ENCODE data around the gene RC3H1. TPM values are rescaled to one million over a fixed set of nuclear protein-coding genes. Genes with fewer than 3 reads are reported as not detected.
"Not testable (repeated sequence)": the region's sequence is repeated elsewhere in the genome, so short reads cannot be mapped to it uniquely, and the experiment has no call there.

Gene RC3H1, protein sequence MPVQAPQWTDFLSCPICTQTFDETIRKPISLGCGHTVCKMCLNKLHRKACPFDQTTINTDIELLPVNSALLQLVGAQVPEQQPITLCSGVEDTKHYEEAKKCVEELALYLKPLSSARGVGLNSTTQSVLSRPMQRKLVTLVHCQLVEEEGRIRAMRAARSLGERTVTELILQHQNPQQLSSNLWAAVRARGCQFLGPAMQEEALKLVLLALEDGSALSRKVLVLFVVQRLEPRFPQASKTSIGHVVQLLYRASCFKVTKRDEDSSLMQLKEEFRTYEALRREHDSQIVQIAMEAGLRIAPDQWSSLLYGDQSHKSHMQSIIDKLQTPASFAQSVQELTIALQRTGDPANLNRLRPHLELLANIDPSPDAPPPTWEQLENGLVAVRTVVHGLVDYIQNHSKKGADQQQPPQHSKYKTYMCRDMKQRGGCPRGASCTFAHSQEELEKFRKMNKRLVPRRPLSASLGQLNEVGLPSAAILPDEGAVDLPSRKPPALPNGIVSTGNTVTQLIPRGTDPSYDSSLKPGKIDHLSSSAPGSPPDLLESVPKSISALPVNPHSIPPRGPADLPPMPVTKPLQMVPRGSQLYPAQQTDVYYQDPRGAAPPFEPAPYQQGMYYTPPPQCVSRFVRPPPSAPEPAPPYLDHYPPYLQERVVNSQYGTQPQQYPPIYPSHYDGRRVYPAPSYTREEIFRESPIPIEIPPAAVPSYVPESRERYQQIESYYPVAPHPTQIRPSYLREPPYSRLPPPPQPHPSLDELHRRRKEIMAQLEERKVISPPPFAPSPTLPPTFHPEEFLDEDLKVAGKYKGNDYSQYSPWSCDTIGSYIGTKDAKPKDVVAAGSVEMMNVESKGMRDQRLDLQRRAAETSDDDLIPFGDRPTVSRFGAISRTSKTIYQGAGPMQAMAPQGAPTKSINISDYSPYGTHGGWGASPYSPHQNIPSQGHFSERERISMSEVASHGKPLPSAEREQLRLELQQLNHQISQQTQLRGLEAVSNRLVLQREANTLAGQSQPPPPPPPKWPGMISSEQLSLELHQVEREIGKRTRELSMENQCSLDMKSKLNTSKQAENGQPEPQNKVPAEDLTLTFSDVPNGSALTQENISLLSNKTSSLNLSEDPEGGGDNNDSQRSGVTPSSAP
- 16.5 TPM for total RNA-seq
- 8.8 TPM for polyA plus RNA-seq
- long read RNA-seq, donor 1, result 0 reads
- long read RNA-seq, donor 2, partial matches to known transcripts, result 0 of 1 reads
- long read RNA-seq, donor 2, other reads (novel, unspliced or antisense), result 0 of 1 reads
- long read RNA-seq, donor 3, result 0 reads
- long read RNA-seq, donor 4, partial matches to known transcripts, result 0 of 1 reads
- long read RNA-seq, donor 4, other reads (novel, unspliced or antisense), result 0 of 1 reads
- long read RNA-seq, donor 5, result 0 reads
- long read RNA-seq, donor 6, result 0 reads
- long read RNA-seq, donor 7, result 0 reads
- long read RNA-seq, donor 8, result 0 reads
- long read RNA-seq, donor 9, partial matches to known transcripts, result 0 of 1 reads
- long read RNA-seq, donor 9, other reads (novel, unspliced or antisense), result 0 of 1 reads
- long read RNA-seq, donor 10, result 0 reads

- H3K4me1 ChIP-seq (ENCODE audit: control insufficient read depth in 2 of 2, insufficient read depth in 2 of 2, low read length in 2 of 2), result peaks cover 10 to 14% of the 10 kb centered on the region in 2 donors
- peak within 1 kb of the TSS; percentile 73 to 98 for H3K4me3 ChIP-seq (ENCODE audit: low read length in 2 of 2)
- 2% methylated on average over 77 of the region's 78 CpGs for WGBS
- H3K9me3 ChIP-seq (ENCODE audit: control insufficient read depth in 2 of 2, insufficient read depth in 1 of 2, low read length in 1 of 2), result no peaks in the 10 kb centered on the region
- no peaks in the 10 kb centered on the region for H3K27me3 ChIP-seq (ENCODE audit: control insufficient read depth in 2 of 2, insufficient read depth in 1 of 2, low read length in 1 of 2)
- H3K27ac ChIP-seq (ENCODE audit: low read depth in 1 of 2, low read length in 1 of 2), result peak within 1 kb of the TSS; percentile 79 to 95
- DNase-seq (ENCODE audit: low read depth in 6 of 9, low spot score in 9 of 9), result peak; percentile 67 to 94 (median 84)
- H3K36me3 ChIP-seq (ENCODE audit: control insufficient read depth in 2 of 2, insufficient read depth in 2 of 2, low read length in 1 of 2), result peaks cover 0 to 2% of the 10 kb centered on the region in 2 donors
These were observed at the start of gene RC3H1 for GRCh38 chr1:174022080-174022975. Gene RC3H1, minus strand, starts transcription at chr1:174022357. Its CDS starts 29,372 bp downstream, at chr1:173992985.

DNA sequence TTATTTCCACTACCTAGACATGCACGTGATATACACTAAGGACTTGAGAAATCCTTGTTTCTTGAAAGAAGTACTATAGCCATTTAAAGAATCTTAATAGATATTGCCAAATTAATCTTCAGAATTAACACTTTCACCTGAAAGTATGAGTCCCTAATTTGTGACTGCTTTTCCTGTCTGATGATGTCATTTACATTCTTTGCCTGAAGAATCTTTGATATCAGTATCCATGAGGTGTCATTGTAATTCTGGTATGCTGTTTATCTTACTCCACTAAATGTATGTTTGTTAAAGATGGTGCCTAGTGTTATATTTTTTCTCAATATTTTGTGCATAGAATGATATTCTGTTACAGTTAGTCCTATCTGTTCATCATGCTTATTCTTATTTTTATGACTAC, 48.5 kb upstream of the RC3H1 start:
- WGBS, result 99% methylated on average over 1 of the region's 1 CpG
- DNase-seq (ENCODE audit: low read depth in 6 of 9, low spot score in 9 of 9), result no peak
- Histone ChIP-seq H3K4me1 (ENCODE audit: control insufficient read depth in 2 of 2, insufficient read depth in 2 of 2, low read length in 2 of 2) (peaks cover 0 to 7% of the 10 kb centered on the region in 2 donors), H3K4me3 (ENCODE audit: low read length in 2 of 2) (no peak overlapping the region), H3K27ac (ENCODE audit: low read depth in 1 of 2, low read length in 1 of 2) (no peak overlapping the region), H3K9me3 (ENCODE audit: control insufficient read depth in 2 of 2, insufficient read depth in 1 of 2, low read length in 1 of 2) (no peaks in the 10 kb centered on the region), H3K36me3 (ENCODE audit: control insufficient read depth in 2 of 2, insufficient read depth in 2 of 2, low read length in 1 of 2) (no peaks in the 10 kb centered on the region), H3K27me3 (ENCODE audit: control insufficient read depth in 2 of 2, insufficient read depth in 1 of 2, low read length in 1 of 2) (no peaks in the 10 kb centered on the region)

GRCh38 chr1:174068000-174068399, 45.8 kb upstream of the RC3H1 start:
- Histone ChIP-seq H3K27me3 (ENCODE audit: control insufficient read depth in 2 of 2, insufficient read depth in 1 of 2, low read length in 1 of 2) (no peaks in the 10 kb centered on the region), H3K27ac (ENCODE audit: low read depth in 1 of 2, low read length in 1 of 2) (no peak overlapping the region)

DNA sequence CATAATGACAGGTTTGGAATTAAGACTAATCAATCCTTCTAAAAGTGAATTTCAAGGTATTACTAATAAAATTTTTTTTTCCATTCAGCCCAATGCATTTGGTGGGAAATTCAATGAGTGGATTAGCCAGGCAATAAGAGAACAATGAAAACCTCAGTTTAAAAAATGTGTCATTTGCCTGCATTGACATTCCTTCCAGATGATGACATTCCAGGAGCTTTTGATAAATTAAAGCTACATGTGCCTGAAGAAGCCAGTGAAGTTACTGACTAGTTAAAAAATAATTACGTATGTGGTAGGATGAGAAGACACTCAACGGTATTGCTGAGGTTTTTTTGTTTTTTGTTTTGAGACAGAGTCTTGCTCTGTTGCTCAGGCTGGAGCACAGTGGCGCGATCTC, 37.9 kb upstream of the RC3H1 start:
- H3K36me3 ChIP-seq (ENCODE audit: control insufficient read depth in 2 of 2, insufficient read depth in 2 of 2, low read length in 1 of 2), result no peaks in the 10 kb centered on the region
- 97% methylated on average over 4 of the region's 4 CpGs for WGBS

More at GRCh38 chr1:174068000-174068399, 45.8 kb upstream of the RC3H1 start:
- peaks cover 0 to 7% of the 10 kb centered on the region in 2 donors for H3K4me1 ChIP-seq (ENCODE audit: control insufficient read depth in 2 of 2, insufficient read depth in 2 of 2, low read length in 2 of 2)
- peak in 3 of 9 donors; percentile 8 to 54 (median 10) for DNase-seq (ENCODE audit: low read depth in 6 of 9, low spot score in 9 of 9)
- H3K9me3 ChIP-seq (ENCODE audit: control insufficient read depth in 2 of 2, insufficient read depth in 1 of 2, low read length in 1 of 2), result no peaks in the 10 kb centered on the region
- H3K4me3 ChIP-seq (ENCODE audit: low read length in 2 of 2), result no peak overlapping the region
- no peaks in the 10 kb centered on the region for H3K36me3 ChIP-seq (ENCODE audit: control insufficient read depth in 2 of 2, insufficient read depth in 2 of 2, low read length in 1 of 2)
- WGBS, result 41% methylated on average over 1 of the region's 1 CpG

GRCh38 chr1:174058624-174059023, 36.5 kb upstream of the RC3H1 start:
- Histone ChIP-seq H3K27ac (ENCODE audit: low read depth in 1 of 2, low read length in 1 of 2) (no peak overlapping the region), H3K4me1 (ENCODE audit: control insufficient read depth in 2 of 2, insufficient read depth in 2 of 2, low read length in 2 of 2) (no peaks in the 10 kb centered on the region), H3K27me3 (ENCODE audit: control insufficient read depth in 2 of 2, insufficient read depth in 1 of 2, low read length in 1 of 2) (no peaks in the 10 kb centered on the region), H3K36me3 (ENCODE audit: control insufficient read depth in 2 of 2, insufficient read depth in 2 of 2, low read length in 1 of 2) (no peaks in the 10 kb centered on the region), H3K9me3 (ENCODE audit: control insufficient read depth in 2 of 2, insufficient read depth in 1 of 2, low read length in 1 of 2) (no peaks in the 10 kb centered on the region), H3K4me3 (ENCODE audit: low read length in 2 of 2) (no peak overlapping the region)
- no peak for DNase-seq (ENCODE audit: low read depth in 6 of 9, low spot score in 9 of 9)
- WGBS, result over 99% methylated on average over 4 of the region's 4 CpGs

More for the DNA sequence above, 37.9 kb upstream of the RC3H1 start:
- Histone ChIP-seq H3K27me3 (ENCODE audit: control insufficient read depth in 2 of 2, insufficient read depth in 1 of 2, low read length in 1 of 2) (no peaks in the 10 kb centered on the region), H3K9me3 (ENCODE audit: control insufficient read depth in 2 of 2, insufficient read depth in 1 of 2, low read length in 1 of 2) (no peaks in the 10 kb centered on the region), H3K4me3 (ENCODE audit: low read length in 2 of 2) (no peak overlapping the region), H3K4me1 (ENCODE audit: control insufficient read depth in 2 of 2, insufficient read depth in 2 of 2, low read length in 2 of 2) (no peaks in the 10 kb centered on the region), H3K27ac (ENCODE audit: low read depth in 1 of 2, low read length in 1 of 2) (no peak overlapping the region)
- no peak for DNase-seq (ENCODE audit: low read depth in 6 of 9, low spot score in 9 of 9)

GRCh38 chr1:174056609-174057008, 34.5 kb upstream of the RC3H1 start:
- not testable (repeated sequence) for H3K27ac ChIP-seq (ENCODE audit: low read depth in 1 of 2, low read length in 1 of 2); H3K9me3 ChIP-seq (ENCODE audit: control insufficient read depth in 2 of 2, insufficient read depth in 1 of 2, low read length in 1 of 2); H3K27me3 ChIP-seq (ENCODE audit: control insufficient read depth in 2 of 2, insufficient read depth in 1 of 2, low read length in 1 of 2); H3K36me3 ChIP-seq (ENCODE audit: control insufficient read depth in 2 of 2, insufficient read depth in 2 of 2, low read length in 1 of 2); H3K4me3 ChIP-seq (ENCODE audit: low read length in 2 of 2); DNase-seq (ENCODE audit: low read depth in 6 of 9, low spot score in 9 of 9); H3K4me1 ChIP-seq (ENCODE audit: control insufficient read depth in 2 of 2, insufficient read depth in 2 of 2, low read length in 2 of 2)
- WGBS, result 98% methylated on average over 28 of the region's 28 CpGs

DNA sequence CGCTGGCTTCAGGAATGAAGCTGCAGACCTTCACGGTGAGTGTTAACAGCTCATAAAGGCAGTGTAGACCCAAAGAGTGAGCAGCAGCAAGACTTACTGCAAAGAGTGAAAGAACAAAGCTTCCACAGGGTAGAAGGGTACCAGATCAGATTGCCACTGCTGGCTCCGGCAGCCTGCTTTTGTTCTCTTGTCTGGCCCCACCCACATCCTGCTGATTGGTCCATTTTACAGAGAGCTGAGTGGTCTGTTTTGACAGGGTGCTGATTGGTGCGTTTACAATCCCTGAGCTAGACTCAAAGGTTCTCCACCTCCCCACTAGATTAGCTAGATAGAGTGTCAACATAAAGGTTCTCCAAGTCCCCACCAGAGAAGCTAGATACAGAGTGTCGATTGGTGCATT, 33.6 kb upstream of the RC3H1 start:
- DNase-seq (ENCODE audit: low read depth in 6 of 9, low spot score in 9 of 9); H3K27ac ChIP-seq (ENCODE audit: low read depth in 1 of 2, low read length in 1 of 2): not testable (repeated sequence)
- WGBS, result 91% methylated on average over 5 of the region's 5 CpGs

DNA sequence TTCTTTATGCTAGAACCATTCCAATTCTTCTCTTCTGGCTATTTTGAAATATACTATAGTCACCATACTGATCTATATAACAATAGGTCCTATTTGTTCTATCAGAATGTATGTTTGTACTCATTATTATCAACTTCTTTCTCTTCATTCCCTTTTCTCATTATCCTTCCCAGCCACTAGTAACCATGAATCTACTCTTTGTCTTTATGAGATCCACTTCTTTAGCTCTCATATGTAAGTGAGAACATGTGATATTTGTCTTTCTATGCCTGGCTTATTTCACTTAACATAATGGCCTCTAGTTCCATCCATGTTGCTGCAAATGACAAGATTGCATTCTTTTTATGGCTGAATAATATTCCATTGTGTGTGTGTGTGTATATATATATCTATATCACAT, 31.7 kb upstream of the RC3H1 start:
- Histone ChIP-seq H3K4me1 (ENCODE audit: control insufficient read depth in 2 of 2, insufficient read depth in 2 of 2, low read length in 2 of 2) (no peaks in the 10 kb centered on the region), H3K4me3 (ENCODE audit: low read length in 2 of 2) (no peak overlapping the region), H3K36me3 (ENCODE audit: control insufficient read depth in 2 of 2, insufficient read depth in 2 of 2, low read length in 1 of 2) (no peaks in the 10 kb centered on the region), H3K27ac (ENCODE audit: low read depth in 1 of 2, low read length in 1 of 2) (no peak overlapping the region), H3K9me3 (ENCODE audit: control insufficient read depth in 2 of 2, insufficient read depth in 1 of 2, low read length in 1 of 2) (no peaks in the 10 kb centered on the region), H3K27me3 (ENCODE audit: control insufficient read depth in 2 of 2, insufficient read depth in 1 of 2, low read length in 1 of 2) (no peaks in the 10 kb centered on the region)
- DNase-seq (ENCODE audit: low read depth in 6 of 9, low spot score in 9 of 9), result no peak

More for the DNA sequence above, 33.6 kb upstream of the RC3H1 start:
- not testable (repeated sequence) for H3K27me3 ChIP-seq (ENCODE audit: control insufficient read depth in 2 of 2, insufficient read depth in 1 of 2, low read length in 1 of 2); H3K36me3 ChIP-seq (ENCODE audit: control insufficient read depth in 2 of 2, insufficient read depth in 2 of 2, low read length in 1 of 2); H3K4me3 ChIP-seq (ENCODE audit: low read length in 2 of 2); H3K9me3 ChIP-seq (ENCODE audit: control insufficient read depth in 2 of 2, insufficient read depth in 1 of 2, low read length in 1 of 2); H3K4me1 ChIP-seq (ENCODE audit: control insufficient read depth in 2 of 2, insufficient read depth in 2 of 2, low read length in 2 of 2)
